IPS-15b (cell line): ENCODE results near the gene ZC3H12C.
"Not testable (repeated sequence)": the region's sequence is repeated elsewhere in the genome, so short reads cannot be mapped to it uniquely, and the experiment has no call there.

ENCODE experiments used
- H3K27me3 ChIP-seq: one replicate; pipeline ENCODE4 v1.6.1; 2013; ENCODE audit warnings: low read length; ENCODE audit not compliant: control insufficient read depth, insufficient read depth
- H3K36me3 ChIP-seq: one replicate; pipeline ENCODE4 v1.6.1; 2013; ENCODE audit warnings: low read length; ENCODE audit not compliant: control insufficient read depth, insufficient read depth
- H3K4me1 ChIP-seq: one replicate; pipeline ENCODE4 v1.6.1; 2013; ENCODE audit warnings: mild to moderate bottlenecking, low read length; ENCODE audit not compliant: control insufficient read depth, insufficient read depth
- H3K4me3 ChIP-seq: one replicate; pipeline ENCODE4 v1.5.1; 2013; ENCODE audit warnings: low read depth, low read length
- H3K9ac ChIP-seq: one replicate; pipeline ENCODE4 v1.6.1; 2013; ENCODE audit warnings: low read depth, mild to moderate bottlenecking, low read length
- H3K9me3 ChIP-seq: one replicate; pipeline ENCODE4 v1.6.1; 2013; ENCODE audit warnings: mild to moderate bottlenecking, low read length; ENCODE audit not compliant: control insufficient read depth, insufficient read depth

The ZC3H12C gene

DNA sequence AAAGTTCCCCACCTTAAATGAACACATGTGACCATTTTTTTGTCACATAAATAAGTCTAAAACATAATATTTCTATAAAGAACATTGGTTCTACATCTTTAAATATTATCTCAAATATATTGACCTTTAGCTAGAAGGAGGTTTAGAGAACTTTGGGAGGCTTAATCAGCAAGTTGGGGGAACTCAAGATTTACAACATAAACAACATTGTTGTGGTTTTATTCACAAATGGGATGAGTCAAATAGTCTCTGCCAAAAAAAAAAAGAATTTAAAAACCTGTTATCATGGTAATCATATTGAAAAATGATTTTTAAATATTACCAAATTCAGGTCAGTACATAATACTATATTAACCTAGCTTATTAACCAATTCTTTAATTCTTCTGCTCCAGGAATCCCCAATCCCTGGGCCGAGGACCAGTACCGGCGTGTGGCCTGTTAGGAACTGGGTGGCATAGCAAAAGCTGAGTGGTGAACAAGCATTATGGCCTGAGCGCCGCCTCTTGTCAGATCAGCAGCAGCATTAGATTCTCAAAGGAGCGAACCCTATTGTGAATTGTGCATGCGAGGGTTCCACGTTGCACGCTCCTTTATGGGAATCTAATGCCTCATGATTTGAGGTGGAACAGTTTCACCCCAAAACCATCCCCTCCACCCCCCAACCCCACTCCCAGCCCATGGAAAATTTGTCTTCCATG, 105.0 kb downstream of the ZC3H12C start:
- H3K9ac ChIP-seq: no peak overlapping the region
- no peaks in the 10 kb centered on the region for H3K27me3 ChIP-seq
- H3K4me1 ChIP-seq: peaks cover 10% of the 10 kb centered on the region
- no peak overlapping the region for H3K4me3 ChIP-seq
- no peaks in the 10 kb centered on the region for H3K9me3 ChIP-seq
- no peaks in the 10 kb centered on the region for H3K36me3 ChIP-seq

DNA sequence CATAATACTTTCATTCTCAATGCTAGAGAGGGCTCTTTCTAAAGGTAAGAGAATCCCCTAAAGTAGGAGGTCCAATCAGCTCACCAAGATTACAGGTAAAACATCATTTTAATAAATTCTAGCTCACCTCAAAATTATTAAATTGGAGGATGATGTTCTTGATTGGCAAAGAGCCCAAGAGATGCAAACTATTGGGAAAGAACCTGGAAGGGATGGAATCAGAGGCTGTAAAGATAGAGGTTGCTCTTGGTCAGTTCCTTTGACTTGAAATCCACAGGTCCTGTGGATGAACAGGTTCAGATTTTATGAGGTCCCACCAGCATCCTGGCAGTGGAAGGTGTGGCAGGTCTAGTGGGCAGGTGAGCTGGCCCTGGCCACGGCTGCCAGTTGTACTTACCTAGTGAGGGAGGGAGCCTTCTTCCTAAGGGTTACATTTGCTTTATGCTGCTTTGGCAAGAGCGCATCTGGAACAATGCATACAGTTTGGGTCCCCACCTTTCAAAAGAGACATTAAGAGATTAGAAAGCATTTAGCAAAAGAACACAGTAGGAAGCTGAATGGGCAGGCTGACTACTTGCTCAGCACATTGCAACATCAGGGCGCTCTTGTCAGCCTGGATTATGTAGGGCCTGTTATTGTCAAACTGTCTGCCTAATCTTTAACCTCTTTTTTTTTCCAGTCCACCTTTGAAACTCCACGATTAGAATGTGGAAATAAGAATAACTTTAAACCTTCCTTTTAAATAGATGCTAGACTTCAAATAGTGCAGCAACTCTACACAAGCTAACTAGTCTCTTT, 106.2 kb downstream of the ZC3H12C start:
- Histone ChIP-seq H3K9me3 (no peaks in the 10 kb centered on the region), H3K4me1 (peaks cover 10% of the 10 kb centered on the region), H3K9ac (no peak overlapping the region), H3K36me3 (no peaks in the 10 kb centered on the region), H3K27me3 (no peaks in the 10 kb centered on the region), H3K4me3 (no peak overlapping the region)

DNA sequence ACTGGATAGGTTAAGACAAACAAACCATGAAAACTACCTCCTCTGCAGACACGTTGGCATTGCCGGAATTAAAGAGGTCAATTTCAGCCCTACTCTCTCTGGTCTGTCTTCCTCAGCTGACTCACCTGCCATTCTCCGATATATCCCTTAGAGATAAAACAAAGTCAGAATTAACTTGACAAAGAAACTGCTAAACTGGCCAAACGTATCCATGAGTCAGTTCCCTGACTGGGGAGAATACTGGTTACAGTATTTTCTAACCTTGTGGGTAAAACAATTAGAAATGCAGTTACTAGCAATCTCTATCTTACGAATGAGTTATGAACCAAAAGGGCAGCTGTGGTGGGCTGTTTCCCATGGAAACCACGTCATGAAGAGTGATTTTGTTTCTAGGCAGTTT, 107.0 kb downstream of the ZC3H12C start:
- H3K9me3 ChIP-seq: no peaks in the 10 kb centered on the region
- no peaks in the 10 kb centered on the region for H3K27me3 ChIP-seq
- H3K4me1 ChIP-seq: peaks cover 10% of the 10 kb centered on the region
- H3K4me3 ChIP-seq: no peak overlapping the region
- no peaks in the 10 kb centered on the region for H3K36me3 ChIP-seq
- no peak overlapping the region for H3K9ac ChIP-seq

DNA sequence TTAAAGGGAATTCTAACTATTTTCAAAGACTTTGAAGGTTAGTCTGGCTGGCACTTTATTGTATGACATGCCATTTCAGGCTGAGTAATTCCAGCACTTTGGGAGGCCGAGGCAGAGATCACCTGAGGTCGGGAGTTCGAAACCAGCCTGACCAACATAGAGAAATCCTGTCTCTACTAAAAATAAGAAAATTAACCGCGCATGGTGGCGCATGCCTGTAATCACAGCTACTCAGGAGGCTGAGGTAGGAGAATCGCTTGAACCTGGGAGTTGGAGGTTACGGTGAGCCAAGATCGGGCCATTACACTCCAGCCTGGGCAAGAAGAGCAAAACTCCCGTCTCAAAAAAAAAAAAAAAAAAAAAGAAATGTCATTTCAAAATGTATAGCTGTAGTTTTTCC, 107.6 kb downstream of the ZC3H12C start:
- H3K4me1 ChIP-seq: peaks cover 10% of the 10 kb centered on the region
- no peaks in the 10 kb centered on the region for H3K9me3 ChIP-seq
- no peaks in the 10 kb centered on the region for H3K27me3 ChIP-seq
- no peak overlapping the region for H3K9ac ChIP-seq
- H3K4me3 ChIP-seq: no peak overlapping the region
- no peaks in the 10 kb centered on the region for H3K36me3 ChIP-seq

DNA sequence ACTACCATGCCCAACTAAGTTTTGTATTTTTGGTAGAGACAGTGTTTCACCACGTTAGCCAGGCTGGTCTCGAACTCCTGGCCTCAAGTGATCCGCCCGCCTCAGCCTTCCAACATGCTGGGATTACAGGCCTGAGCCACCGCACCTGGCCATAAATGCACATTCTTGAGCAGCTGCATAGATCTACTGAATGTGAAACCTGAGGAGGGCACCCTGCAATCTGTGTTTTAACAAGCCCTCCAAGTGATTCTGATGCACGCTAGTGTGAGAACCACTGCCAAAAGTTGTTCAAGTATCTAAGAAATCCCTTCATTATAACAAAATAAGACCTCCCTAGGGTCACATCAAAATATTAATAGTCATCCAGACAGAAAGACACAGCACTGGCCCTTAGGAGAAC, 113.9 kb downstream of the ZC3H12C start:
- Histone ChIP-seq H3K36me3 (no peaks in the 10 kb centered on the region), H3K9me3 (no peaks in the 10 kb centered on the region), H3K4me1 (peaks cover 4% of the 10 kb centered on the region), H3K4me3 (no peak overlapping the region), H3K27me3 (no peaks in the 10 kb centered on the region), H3K9ac (no peak overlapping the region)

DNA sequence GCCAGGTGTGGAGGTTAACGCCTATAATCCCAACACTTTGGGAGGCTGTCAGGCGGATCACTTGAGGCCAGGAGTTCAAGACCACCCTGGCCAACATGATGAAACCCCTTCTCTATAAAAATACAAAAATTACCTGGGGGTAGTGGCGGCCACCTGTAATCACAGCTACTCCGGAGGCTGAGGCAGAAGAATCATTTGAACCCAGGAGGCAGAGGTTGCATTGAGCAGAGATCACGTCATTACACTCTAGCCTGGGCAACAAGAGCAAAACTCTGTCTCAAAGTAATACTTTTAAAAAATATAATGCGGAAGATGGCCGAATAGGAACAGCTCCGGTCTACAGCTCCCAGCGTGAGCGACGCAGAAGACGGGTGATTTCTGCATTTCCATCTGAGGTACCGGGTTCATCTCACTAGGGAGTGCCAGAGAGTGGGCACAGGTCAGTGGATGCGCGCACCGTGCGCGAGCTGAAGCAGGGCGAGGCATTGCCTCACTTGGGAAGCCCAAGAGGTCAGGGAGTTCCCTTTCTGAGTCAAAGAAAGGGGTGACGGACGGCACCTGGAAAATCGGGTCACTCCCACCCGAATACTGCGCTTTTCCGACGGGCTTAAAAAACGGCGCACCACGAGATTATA, 115.6 kb downstream of the ZC3H12C start:
- H3K4me3 ChIP-seq: peak overlapping the region; percentile 50
- not testable (repeated sequence) for H3K36me3 ChIP-seq, H3K4me1 ChIP-seq, H3K9me3 ChIP-seq, H3K27me3 ChIP-seq
- H3K9ac ChIP-seq: peak overlapping the region; percentile 73

DNA sequence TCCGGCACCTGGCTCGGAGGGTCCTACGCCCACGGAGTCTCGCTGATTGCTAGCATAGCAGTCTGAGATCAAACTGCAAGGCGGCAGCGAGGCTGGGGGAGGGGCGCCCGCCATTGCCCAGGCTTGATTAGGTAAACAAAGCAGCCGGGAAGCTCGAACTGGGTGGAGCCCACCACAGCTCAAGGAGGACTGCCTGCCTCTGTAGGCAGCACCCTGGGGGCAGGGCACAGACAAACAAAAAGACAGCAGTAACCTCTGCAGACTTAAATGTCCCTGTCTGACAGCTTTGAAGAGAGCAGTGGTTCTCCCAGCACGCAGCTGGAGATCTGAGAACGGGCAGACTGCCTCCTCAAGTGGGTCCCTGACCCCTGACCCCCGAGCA, 116.1 kb downstream of the ZC3H12C start:
- H3K4me1 ChIP-seq, H3K27me3 ChIP-seq, H3K9me3 ChIP-seq, H3K36me3 ChIP-seq: not testable (repeated sequence)
- Histone ChIP-seq H3K9ac (peak overlapping the region; percentile 73), H3K4me3 (peak overlapping the region; percentile 50)

DNA sequence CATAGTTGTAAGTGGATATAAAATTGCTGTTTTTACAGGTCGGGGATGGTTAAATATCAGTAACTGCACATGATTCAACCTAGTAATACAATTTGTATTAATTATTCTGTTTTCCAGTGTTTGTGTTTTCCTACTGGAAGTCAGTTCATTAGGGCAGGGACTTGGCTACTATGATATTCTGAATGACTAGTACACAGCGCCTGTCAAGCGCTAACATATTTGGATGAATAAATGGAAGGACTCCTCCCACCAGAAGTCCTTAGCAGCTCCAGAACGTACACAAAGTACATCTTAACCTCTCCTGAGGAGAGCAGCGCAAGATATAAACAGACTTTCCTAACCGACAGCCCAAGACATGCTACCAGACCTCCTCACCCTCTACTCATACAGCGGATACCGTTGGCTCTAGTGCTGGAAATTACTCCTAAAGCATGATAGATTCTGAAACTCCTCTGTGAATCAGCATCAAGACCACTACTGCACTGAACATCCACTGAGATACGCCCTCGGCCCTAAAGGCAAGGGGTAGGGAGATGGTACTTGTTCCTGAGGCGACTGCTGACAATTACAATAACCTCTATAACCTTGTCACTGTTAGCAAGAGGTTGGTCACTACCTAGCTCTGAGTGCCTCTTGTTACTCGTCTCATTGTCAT, 124.2 kb downstream of the ZC3H12C start:
- Histone ChIP-seq H3K4me3 (no peak overlapping the region), H3K9ac (no peak overlapping the region), H3K9me3 (no peaks in the 10 kb centered on the region), H3K4me1 (no peaks in the 10 kb centered on the region), H3K36me3 (no peaks in the 10 kb centered on the region), H3K27me3 (no peaks in the 10 kb centered on the region)

DNA sequence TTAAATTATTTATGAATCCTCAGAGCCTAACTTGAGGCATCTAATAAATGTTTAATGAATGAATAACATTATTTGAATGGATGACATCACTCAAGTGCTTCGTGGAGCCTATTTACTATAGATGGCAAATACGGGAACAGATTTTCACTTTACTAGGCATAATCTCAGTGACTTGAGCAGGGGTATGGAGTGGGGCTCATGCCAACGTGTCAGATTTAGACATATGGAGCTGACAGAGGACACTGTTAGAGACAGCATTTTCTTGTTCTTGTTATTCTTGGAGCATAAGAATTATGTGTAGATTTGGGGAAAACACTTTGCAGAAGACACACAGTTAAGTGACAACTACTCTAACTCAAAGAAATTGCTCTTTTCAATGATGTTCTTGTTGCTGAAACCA, 124.7 kb downstream of the ZC3H12C start:
- Histone ChIP-seq H3K4me3 (no peak overlapping the region), H3K27me3 (no peaks in the 10 kb centered on the region), H3K4me1 (no peaks in the 10 kb centered on the region), H3K9me3 (no peaks in the 10 kb centered on the region), H3K36me3 (no peaks in the 10 kb centered on the region), H3K9ac (no peak overlapping the region)

DNA sequence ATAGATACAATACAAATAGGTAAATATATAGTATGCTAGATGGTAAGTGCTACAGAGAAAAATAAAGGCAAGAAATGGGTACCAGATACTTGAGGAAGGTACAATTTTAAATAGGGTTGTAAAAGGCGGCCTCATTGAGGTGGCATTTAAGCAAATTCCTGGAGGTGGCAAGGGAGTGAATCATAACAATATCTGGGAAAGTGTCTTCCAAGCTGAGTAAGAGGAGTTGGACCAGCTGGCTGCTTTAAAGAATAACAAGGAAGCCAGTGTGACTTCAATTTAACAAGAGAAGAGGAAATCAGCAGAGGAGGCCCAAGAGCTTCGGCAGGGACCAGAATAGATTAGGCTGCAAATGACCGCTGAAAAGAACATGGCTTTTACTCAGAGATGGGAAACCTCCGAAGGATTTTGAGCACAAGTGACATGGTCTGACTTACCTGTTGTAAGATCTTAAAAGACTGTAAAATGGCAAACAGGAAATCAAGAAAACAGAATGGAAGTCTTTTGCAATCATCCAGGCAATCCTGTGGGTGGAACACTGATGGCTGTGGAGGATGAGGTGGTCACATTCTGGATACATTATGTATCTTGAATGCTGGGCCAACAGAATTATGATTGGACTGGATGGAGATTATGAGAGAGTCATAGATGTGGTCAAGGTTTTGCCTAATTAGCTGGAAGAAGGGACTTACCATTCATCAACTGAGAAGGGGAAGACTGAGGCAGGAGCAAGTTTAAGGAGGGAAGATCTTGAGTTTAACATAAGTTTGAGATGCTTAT, 126.0 kb downstream of the ZC3H12C start:
- no peaks in the 10 kb centered on the region for H3K36me3 ChIP-seq
- no peaks in the 10 kb centered on the region for H3K9me3 ChIP-seq
- no peak overlapping the region for H3K4me3 ChIP-seq
- no peak overlapping the region for H3K9ac ChIP-seq
- H3K27me3 ChIP-seq: no peaks in the 10 kb centered on the region
- H3K4me1 ChIP-seq: no peaks in the 10 kb centered on the region
